GM21515 (cell line): Measurements from ENCODE around the gene HECTD1.
"Not testable (repeated sequence)": the region's sequence is repeated elsewhere in the genome, so short reads cannot be mapped to it uniquely, and the experiment has no call there.

Source experiments
- ATAC-seq: cut with Tn5 transposase; IDR thresholded peaks from one replicate; pipeline ENCODE4 v1.9.1; 2021; ENCODE audit not compliant: unreplicated experiment

HECTD1 gene

GRCh38 chr14:31057701-31058364, 149.8 kb downstream of the HECTD1 start:
- no peak for ATAC-seq

DNA sequence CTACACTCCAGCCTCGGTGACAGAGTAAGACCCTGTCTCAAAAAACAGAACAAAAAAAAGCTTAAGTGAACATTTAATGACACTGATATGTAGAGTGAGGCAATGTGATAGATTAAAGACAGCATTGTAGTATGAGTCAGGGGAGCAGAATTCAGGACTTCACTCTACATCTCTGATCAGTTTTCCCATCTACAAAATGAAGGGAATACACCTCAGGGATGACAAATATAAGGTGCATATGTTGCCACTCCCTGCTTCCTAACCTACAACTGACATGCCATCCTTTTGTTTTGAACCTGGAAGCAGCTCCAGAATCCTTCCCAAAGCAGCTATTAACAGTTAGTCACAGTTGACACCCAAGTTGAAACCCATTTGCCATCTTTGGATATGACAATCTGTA, 150.6 kb downstream of the HECTD1 start:
- no peak for ATAC-seq

- not testable (repeated sequence) for ATAC-seq
Observed at GRCh38 chr14:31052905-31053586, 154.5 kb downstream of the HECTD1 start.

DNA sequence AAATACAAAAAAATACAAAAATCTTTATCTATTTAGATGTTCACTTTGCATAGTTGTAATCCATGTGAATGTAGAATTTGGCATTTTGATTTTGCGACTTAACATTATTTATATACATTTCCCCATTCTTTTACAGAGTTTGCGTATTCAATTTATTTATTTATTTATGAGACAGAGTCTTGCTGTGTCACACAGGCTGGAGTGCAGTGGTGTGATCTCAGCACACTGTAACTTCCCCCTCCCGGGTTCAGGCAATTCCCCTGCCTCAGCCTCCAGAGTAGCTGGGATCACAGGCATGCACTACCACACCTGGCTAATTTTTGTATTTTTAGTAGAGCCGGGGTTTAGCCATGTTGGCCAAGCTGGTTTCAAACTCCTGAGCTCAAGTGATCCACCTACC, 156.1 kb downstream of the HECTD1 start:
- ATAC-seq, result no peak

DNA sequence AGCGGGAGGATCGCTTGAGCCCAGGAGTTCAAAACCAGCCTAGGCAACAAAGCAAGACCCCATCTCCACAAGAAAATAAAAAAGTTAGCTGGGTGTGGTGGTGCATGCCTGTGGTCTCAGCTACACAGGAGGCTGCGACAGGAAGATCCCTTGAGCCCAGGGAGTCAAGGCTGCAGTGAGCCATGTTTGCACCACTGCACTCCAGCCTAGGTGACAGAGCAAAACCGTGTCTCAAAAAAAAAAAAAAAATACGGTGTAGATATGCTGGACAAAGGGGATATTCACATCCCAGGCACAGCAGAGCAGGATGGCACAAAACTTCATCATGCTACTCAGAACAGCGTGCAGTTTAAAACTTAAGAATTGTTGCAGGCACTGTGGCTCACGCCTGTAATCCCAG, 156.6 kb downstream of the HECTD1 start:
- no peak for ATAC-seq
